HUES64 (cell line): ENCODE measurements around the gene DCAF5.
"Not testable (repeated sequence)": the region's sequence is repeated elsewhere in the genome, so short reads cannot be mapped to it uniquely, and the experiment has no call there.

Experiments
- H3K27ac ChIP-seq: 2 replicates; pipeline ENCODE4 v1.7.0; 2013; ENCODE audit warnings: low read depth, low read length, inconsistent platforms
- H3K27me3 ChIP-seq: 2 replicates; pipeline ENCODE4 v1.6.1; 2013; ENCODE audit warnings: mild to moderate bottlenecking, low read length; ENCODE audit not compliant: insufficient read depth
- H3K36me3 ChIP-seq: 2 replicates; pipeline ENCODE4 v1.6.1; 2013; ENCODE audit warnings: mild to moderate bottlenecking, low read length; ENCODE audit not compliant: insufficient read depth
- H3K4me1 ChIP-seq: 2 replicates; pipeline ENCODE4 v1.6.1; 2013; ENCODE audit warnings: mild to moderate bottlenecking, low read length, moderate library complexity; ENCODE audit not compliant: insufficient read depth
- H3K4me3 ChIP-seq: 2 replicates; pipeline ENCODE4 v1.5.1; 2013; ENCODE audit warnings: mild to moderate bottlenecking, low read length, moderate library complexity
- H3K9ac ChIP-seq: 2 replicates; pipeline ENCODE4 v1.6.1; 2013; ENCODE audit warnings: mild to moderate bottlenecking, low read depth, low read length
- H3K9me3 ChIP-seq: 2 replicates; pipeline ENCODE4 v1.6.1; 2013; ENCODE audit warnings: low read depth, low read length; ENCODE audit not compliant: insufficient read depth
- WGBS: fragments of 150-250, 120-280 bp; methylation state at CpG from one replicate; pipeline ENCODE4 v1.1.7; 2013; ENCODE audit warnings: missing lambda C conversion rate; 5-methylcytosine and 5-hydroxymethylcytosine counted together

Gene DCAF5

GRCh38 chr14:69086537-69086936, 66.4 kb downstream of the DCAF5 start:
- Histone ChIP-seq H3K4me3 (no peak overlapping the region), H3K27ac (no peak overlapping the region), H3K27me3 (no peaks in the 10 kb centered on the region), H3K9ac (no peak overlapping the region), H3K9me3 (no peaks in the 10 kb centered on the region), H3K36me3 (peaks cover 39% of the 10 kb centered on the region), H3K4me1 (no peaks in the 10 kb centered on the region)
- WGBS: 94% methylated on average over 3 of the region's 3 CpGs

GRCh38 chr14:69084023-69084422, 68.9 kb downstream of the DCAF5 start:
- WGBS: 79% methylated on average over 4 of the region's 4 CpGs

GRCh38 chr14:69083181-69083580, 69.7 kb downstream of the DCAF5 start:
- 94% methylated on average over 6 of the region's 6 CpGs for WGBS
- Histone ChIP-seq H3K4me1 (peaks cover 8% of the 10 kb centered on the region; the same call in 1 of the 2 replicates), H3K4me3 (no peak overlapping the region), H3K27ac (no peak overlapping the region), H3K27me3 (no peaks in the 10 kb centered on the region), H3K9me3 (no peaks in the 10 kb centered on the region), H3K9ac (no peak overlapping the region), H3K36me3 (peaks cover 10% of the 10 kb centered on the region)

More at GRCh38 chr14:69084023-69084422, 68.9 kb downstream of the DCAF5 start:
- peaks cover 5% of the 10 kb centered on the region; the same call in 1 of the 2 replicates for H3K4me1 ChIP-seq
- H3K27ac ChIP-seq: no peak overlapping the region
- H3K9me3 ChIP-seq: no peaks in the 10 kb centered on the region
- no peak overlapping the region for H3K4me3 ChIP-seq
- H3K9ac ChIP-seq: no peak overlapping the region
- no peaks in the 10 kb centered on the region for H3K27me3 ChIP-seq
- H3K36me3 ChIP-seq: peaks cover 17% of the 10 kb centered on the region

- no peak overlapping the region for H3K27ac ChIP-seq
- peaks cover 10% of the 10 kb centered on the region; the same call in 1 of the 2 replicates for H3K36me3 ChIP-seq
- WGBS: 100% methylated on average over 2 of the region's 2 CpGs
These were observed 71.6 kb downstream of the DCAF5 start for GRCh38 chr14:69081271-69081670.

GRCh38 chr14:69079747-69080146, 73.2 kb downstream of the DCAF5 start:
- 92% methylated on average over 2 of the region's 2 CpGs for WGBS

More at GRCh38 chr14:69081271-69081670, 71.6 kb downstream of the DCAF5 start:
- no peaks in the 10 kb centered on the region for H3K27me3 ChIP-seq
- no peak overlapping the region for H3K9ac ChIP-seq
- peaks cover 8% of the 10 kb centered on the region; the same call in 1 of the 2 replicates for H3K4me1 ChIP-seq
- H3K4me3 ChIP-seq: no peak overlapping the region
- H3K9me3 ChIP-seq: no peaks in the 10 kb centered on the region

GRCh38 chr14:69079188-69079742, 73.7 kb downstream of the DCAF5 start:
- H3K4me1 ChIP-seq: peaks cover 8% of the 10 kb centered on the region
- peaks cover 15% of the 10 kb centered on the region for H3K36me3 ChIP-seq
- no peak overlapping the region for H3K4me3 ChIP-seq
- no peak overlapping the region for H3K27ac ChIP-seq
- WGBS: 93% methylated on average over 4 of the region's 4 CpGs
- no peaks in the 10 kb centered on the region for H3K27me3 ChIP-seq
- no peak overlapping the region for H3K9ac ChIP-seq
- no peaks in the 10 kb centered on the region for H3K9me3 ChIP-seq

More at GRCh38 chr14:69079747-69080146, 73.2 kb downstream of the DCAF5 start:
- no peak overlapping the region for H3K9ac ChIP-seq
- peaks cover 15% of the 10 kb centered on the region for H3K36me3 ChIP-seq
- H3K4me3 ChIP-seq: no peak overlapping the region
- no peaks in the 10 kb centered on the region for H3K27me3 ChIP-seq
- no peak overlapping the region for H3K27ac ChIP-seq
- no peaks in the 10 kb centered on the region for H3K9me3 ChIP-seq
- H3K4me1 ChIP-seq: peaks cover 8% of the 10 kb centered on the region; the same call in 1 of the 2 replicates

- Histone ChIP-seq H3K27ac (no peak overlapping the region), H3K27me3 (no peaks in the 10 kb centered on the region), H3K9me3 (no peaks in the 10 kb centered on the region), H3K9ac (no peak overlapping the region), H3K36me3 (peaks cover 8% of the 10 kb centered on the region; the same call in 1 of the 2 replicates), H3K4me3 (no peak overlapping the region), H3K4me1 (peaks cover 18% of the 10 kb centered on the region)
These were observed 75.1 kb downstream of the DCAF5 start for GRCh38 chr14:69077841-69078240.

- peaks cover 18% of the 10 kb centered on the region for H3K4me1 ChIP-seq
- 98% methylated on average over 4 of the region's 5 CpGs for WGBS
- H3K27me3 ChIP-seq, H3K9me3 ChIP-seq, H3K9ac ChIP-seq, H3K36me3 ChIP-seq, H3K27ac ChIP-seq, H3K4me3 ChIP-seq: not testable (repeated sequence)
These were observed 75.7 kb downstream of the DCAF5 start for GRCh38 chr14:69077185-69077584.

GRCh38 chr14:69076341-69076740, 76.6 kb downstream of the DCAF5 start:
- H3K4me1 ChIP-seq: peaks cover 18% of the 10 kb centered on the region
- no peak overlapping the region for H3K27ac ChIP-seq
- 96% methylated on average over 1 of the region's 3 CpGs for WGBS
- H3K36me3 ChIP-seq: peaks cover 8% of the 10 kb centered on the region
- H3K4me3 ChIP-seq: no peak overlapping the region
- no peak overlapping the region for H3K9ac ChIP-seq
- no peaks in the 10 kb centered on the region for H3K9me3 ChIP-seq
- no peaks in the 10 kb centered on the region for H3K27me3 ChIP-seq

GRCh38 chr14:69073915-69074314, 79.0 kb downstream of the DCAF5 start:
- Histone ChIP-seq H3K9ac (no peak overlapping the region), H3K4me3 (no peak overlapping the region), H3K9me3 (no peaks in the 10 kb centered on the region), H3K27me3 (no peaks in the 10 kb centered on the region), H3K4me1 (peaks cover 14% of the 10 kb centered on the region), H3K27ac (peak overlapping the region; percentile 62; the same call in 1 of the 2 replicates), H3K36me3 (peaks cover 8% of the 10 kb centered on the region)
- WGBS: 91% methylated on average over 1 of the region's 1 CpG

- H3K4me1 ChIP-seq: peaks cover 15% of the 10 kb centered on the region
- H3K36me3 ChIP-seq: peaks cover 8% of the 10 kb centered on the region
- 81% methylated on average over 5 of the region's 5 CpGs for WGBS
These were observed 79.5 kb downstream of the DCAF5 start for GRCh38 chr14:69073429-69073828.

GRCh38 chr14:69072584-69072983, 80.3 kb downstream of the DCAF5 start:
- Histone ChIP-seq H3K27ac (no peak overlapping the region), H3K9ac (no peak overlapping the region), H3K4me3 (no peak overlapping the region), H3K9me3 (no peaks in the 10 kb centered on the region), H3K27me3 (no peaks in the 10 kb centered on the region), H3K4me1 (peaks cover 15% of the 10 kb centered on the region), H3K36me3 (peaks cover 8% of the 10 kb centered on the region)
- 93% methylated on average over 1 of the region's 2 CpGs for WGBS

More at GRCh38 chr14:69073429-69073828, 79.5 kb downstream of the DCAF5 start:
- Histone ChIP-seq H3K4me3 (no peak overlapping the region), H3K27me3 (no peaks in the 10 kb centered on the region), H3K9me3 (no peaks in the 10 kb centered on the region), H3K27ac (no peak overlapping the region), H3K9ac (no peak overlapping the region)
